NCI-H146 (cell line): ENCODE results near the gene DLG2.

Experiments
- DNase-seq: peaks from one replicate; lab custom pipeline; 2025; lab: John Stamatoyannopoulos, UW

The DLG2 gene

DNA sequence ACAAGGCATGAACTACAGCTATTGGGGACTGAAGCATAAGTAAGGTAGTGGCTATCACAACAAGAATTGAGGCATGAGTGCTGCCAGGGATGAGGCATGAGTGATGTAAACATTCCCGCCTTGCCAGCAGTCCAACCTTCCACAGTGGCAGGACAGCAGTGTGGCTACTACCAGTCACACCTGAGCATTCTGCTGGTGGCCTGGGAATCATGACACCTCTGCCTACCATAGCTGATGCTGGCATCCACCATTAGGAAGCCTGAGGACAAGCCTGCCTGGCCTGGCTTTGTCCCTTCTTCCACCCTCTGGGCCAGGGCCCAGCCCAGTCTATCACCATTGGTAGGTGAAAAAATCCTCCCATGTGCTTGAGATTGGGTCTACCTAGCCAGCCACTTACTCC, 1628.2 kb downstream of the DLG2 start:
- no peak for DNase-seq

DNA sequence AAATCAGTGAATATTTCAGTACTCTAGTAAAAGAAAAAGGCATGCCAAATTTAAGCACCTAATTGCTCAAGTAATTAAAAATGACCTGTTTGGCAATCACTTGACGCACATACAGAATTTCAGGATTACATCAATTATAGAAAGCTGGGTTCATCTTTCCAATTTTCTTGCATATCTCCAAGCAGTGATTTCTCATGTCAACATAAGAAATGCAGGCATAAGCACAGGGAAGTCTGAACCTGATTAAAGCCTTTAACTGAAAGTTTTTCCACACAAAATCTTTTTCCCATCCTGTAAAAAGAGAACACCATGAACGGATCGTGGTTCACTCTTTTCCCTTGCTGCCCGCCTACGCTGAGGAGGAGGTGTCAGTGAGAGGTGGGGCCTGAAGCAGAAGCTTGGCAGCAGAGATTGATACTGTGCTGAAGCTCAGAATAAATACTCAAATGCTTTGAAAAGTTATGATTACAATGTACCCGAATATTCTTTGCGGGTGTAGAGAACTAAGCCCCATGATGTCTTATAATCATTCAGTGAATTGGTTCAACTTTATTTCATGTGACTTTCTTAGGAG, 1636.9 kb downstream of the DLG2 start:
- no peak for DNase-seq

DNA sequence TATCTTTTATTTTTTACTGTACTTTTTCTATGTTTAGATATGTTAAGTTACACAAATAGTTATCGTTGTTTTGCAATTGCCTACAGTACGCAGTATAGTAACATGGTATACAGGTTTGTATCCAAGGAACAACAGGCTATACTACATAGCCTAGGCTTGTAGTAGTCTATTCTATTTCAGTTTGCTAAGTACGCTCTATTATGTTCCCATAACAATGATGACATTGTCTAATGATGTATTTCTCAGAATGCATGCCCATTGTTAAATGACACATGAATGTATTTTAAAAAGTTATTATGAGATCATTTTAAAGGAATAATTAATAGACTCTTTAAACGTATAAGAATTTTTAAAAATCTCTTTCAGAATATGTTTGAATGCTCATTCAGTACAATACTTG, 1644.3 kb downstream of the DLG2 start:
- no peak for DNase-seq

DNA sequence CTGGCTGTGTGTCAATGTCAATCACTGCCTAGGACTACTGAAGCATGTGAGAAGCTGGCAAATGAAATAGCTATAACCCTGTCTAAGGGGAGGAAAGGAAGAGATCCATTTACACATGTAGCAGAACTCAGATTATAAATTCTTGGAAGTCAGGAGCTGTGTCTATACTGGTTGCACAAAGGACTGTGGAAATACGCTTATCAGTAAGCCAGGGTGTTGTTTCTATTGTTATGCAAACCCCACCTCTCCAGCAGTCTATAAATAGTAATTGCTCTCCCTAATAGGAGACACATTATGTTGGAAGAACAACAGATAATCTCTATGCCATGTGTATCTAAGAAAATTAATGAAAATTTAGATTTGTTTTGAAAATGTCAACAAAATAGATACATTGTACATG, 1647.6 kb downstream of the DLG2 start:
- DNase-seq, result no peak

DNA sequence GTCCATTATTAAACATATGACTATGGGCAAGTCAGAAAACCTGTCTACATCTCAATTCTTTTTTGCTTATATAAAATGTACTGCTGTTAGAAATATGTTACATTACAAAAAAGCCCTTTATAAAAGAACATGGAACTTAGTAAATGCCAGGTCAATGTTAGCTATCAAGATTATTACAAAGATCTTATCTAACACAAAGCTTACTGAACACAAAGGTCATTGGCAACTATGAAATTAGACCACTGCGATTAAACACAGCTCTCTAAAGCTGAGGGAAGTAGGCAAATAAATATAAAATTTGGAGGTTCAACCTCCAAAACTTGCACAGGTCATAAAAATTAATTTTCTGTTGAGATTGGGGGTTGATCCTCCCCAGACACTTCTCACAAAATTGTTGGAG, 1648.2 kb downstream of the DLG2 start:
- no peak for DNase-seq

DNA sequence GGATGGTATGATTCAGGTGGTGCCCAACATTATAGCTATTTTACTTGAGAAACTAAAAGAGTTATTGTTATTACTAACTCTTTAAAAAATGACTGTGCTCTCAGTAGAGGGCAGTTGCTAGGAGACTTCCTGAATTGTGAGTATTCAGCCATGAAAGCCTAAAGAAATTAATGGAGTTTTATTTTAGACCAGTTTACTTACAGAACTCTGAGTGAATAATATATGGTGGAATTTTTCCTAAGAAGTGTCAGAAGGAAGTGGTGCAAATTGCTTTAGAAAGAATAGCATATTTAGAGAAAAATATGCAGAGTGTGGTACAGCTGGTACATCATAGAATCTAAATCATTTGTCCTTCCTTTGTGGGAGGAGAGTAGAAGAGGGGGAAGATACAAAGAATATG, 1651.1 kb downstream of the DLG2 start:
- DNase-seq, result no peak

DNA sequence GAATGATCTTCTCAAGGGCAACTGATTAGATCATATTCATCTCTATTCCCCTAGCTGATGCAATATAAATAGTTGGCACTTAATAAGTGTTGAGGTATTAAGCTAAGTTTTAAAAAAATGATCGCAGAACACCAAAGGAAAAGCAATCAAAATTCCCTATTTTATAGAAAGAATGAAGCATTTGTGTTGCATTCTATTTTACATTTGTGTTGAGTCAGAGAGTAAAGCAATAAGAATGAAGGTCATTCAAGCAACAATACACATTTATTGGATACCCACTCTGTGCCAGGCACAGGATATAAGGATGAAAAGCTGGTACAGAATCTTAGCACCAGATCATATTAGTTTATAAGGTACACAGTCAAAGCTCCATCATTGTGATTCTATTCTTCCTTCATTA, 1654.6 kb downstream of the DLG2 start:
- no peak for DNase-seq

DNA sequence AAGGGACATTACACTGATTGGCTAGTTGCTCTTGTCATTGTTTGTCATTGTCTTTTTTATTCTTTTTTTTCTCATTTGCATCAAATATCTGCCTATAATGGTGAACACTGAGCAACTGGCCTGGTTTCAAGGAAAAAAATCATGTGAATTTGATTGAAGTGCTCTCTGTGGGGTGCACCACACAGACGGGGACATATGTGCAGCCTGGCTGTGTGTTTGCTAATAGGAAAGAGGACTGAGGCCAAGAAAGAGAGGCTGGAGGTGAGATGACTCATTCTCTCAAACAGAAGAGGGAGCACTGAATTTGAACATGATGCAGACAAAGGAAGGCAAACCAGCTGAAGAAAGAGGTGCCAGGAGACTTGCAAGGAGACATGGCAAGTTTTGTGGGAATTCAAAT, 1656.1 kb downstream of the DLG2 start:
- DNase-seq, result no peak

DNA sequence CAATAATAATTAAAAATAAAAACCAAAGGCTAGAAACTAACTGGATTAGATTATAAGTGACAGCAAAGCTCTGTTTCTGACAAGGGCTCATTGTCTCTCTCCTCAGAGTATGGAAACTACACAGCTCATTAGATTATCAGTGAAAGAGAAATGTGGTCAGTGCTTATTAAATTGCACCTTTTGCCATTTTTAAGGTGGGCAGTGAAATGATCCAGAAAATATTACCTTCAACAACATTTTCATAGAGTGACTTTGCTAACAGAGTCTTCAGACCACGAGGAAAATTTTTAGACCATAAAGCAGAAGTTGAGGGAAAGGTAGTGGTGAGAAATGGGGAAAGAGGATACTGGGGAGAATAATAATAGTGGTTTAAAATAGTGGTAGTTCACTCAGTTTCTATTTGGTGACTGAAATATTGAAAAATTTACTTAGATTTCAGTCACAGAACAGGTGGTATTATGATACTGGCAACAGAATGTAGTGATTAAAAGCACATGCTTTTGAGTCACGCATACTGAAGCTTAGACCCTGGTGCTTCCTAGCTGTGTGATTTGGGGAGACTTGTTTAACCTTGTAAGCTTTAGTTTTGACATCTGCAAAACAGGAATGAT, 1657.0 kb downstream of the DLG2 start:
- DNase-seq, result no peak

DNA sequence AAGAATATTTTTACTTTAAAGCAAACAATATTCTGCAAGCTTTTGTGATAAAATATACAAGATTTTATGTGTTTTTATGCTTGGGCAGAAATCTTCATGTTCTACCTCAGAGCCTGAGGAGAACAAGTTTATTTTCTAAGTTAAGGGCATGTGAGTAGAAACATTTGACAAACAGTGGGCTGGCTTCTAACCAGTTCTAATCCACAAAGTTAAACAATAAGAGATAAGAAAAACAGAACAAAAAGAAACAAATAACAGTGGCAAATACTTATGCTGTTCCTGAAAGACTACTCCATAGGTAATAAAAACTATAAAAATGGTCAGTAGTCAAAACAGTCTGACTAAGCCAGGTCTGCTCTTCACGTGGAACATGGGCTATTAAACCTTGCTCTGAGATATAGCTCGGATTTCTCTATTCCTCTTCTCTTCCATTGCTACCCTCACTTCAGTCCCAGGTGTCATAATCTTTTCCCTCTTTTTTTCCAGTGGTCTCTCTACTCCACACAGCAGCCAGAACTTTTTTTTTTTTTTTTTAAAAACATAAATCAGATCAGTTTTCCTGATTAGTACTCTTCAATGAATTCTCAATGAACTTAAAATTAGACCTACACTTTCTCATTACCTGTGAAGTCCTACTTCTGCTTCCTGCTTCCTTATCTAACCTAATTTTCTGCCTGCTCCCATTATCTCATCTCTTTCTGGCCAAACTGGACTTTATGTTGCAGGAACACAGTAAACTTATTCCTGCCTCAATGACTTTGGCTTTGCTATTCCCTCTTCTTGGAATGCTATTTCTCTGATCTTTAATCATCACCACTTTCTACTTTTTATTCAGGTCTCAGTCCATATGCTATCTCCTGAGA, 1669.9 kb downstream of the DLG2 start:
- DNase-seq, result no peak

DNA sequence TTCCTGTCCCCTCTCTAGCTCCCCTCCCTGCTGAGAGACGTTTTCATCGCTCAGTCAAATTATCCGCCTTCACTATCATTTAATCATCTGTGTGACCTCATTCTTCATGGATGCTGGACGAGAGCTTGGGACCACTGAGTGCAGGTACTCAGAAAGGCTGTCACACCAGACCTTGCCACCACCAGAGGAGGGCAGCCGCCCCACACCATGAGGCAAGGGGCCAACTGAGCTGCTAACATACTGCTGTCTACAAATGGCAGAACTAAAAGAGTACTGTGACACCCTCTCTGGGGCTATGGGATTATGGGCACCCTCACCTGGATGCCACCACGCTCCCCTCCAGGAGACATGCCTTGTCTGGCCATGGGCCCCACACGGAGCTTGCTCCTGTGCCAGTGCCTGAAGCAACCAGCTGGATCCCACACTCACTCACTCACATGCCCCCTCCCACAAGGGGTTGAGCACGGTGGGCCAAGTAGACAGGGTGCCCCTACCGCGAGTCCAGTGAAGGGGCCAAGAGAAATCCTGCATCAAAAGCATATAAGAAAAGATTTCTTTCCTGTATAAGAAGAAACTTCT, 1670.9 kb downstream of the DLG2 start:
- no peak for DNase-seq

DNA sequence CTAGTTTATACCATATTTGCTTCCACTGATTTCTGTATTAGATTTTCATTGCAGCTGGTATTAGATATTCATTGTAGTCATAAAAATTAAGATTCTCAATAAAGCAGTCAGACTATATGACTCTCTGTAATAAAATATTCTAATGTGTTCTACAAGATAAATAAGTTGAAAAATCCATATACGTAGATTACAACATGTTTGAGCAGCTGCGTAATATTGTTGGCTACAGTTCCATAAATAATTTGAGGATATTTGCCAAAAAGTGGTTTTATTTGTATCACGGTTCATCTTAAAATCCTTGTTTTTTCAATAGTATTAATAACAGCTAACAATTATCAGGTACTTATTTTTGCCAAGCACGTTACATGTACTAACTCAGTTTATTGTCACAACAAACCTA, 1672.4 kb downstream of the DLG2 start:
- no peak for DNase-seq

DNA sequence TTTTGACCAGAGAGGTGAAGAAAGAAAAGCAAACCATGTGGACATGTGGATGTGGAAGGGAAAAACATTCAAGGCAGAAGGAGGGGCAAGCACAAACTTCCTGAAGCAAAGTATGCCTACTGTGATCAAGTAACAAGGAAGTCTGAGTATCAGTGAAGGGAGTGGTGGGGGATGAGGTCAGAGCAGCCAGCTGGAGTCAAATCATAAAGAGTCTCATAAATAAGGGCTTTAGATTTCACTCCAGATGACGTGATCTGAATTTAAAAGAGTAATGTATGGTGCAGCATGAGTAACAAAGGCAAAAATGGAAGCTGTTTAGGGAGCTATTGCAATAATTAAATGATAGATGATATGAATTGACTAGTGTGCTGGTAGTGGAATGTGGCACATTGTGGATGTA, 1675.6 kb downstream of the DLG2 start:
- DNase-seq, result no peak

DNA sequence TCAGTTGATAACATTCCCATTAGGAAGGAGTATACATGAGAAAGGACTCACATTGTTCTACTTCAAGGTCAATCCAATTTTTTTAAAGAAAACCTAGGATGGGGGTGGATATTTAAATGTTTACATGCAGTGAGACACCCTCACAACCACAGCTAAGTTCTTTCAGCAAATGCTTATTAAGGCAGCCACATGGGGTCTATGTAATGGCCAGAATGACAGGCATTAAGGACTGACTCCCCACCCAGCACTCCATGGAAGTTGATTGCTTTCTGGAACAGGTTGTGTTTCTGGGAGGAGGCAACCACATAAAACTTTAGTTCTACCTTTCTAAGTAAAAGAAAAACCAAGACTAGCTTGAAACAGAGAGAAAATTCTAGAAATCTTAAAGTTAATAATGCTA, 1678.9 kb downstream of the DLG2 start:
- DNase-seq, result no peak

DNA sequence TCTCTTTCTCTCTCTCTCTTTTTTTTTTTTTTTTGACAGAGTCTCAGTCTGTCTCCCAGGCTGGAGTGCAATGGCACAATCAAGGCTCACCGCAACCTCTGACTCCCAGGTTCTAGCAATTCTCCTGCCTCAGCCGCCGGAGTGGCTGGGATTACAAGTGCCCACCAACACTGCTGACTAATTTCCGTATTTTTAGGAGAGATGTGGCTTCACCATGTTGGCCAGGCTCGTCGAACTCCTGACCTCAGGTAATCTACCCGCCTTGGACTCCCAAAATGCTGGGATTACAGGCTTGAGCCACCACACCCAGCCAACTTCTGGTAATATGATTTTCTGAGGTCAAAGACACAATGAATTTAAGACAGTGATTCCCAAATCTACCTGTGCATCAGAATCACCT, 1681.2 kb downstream of the DLG2 start:
- DNase-seq, result no peak

DNA sequence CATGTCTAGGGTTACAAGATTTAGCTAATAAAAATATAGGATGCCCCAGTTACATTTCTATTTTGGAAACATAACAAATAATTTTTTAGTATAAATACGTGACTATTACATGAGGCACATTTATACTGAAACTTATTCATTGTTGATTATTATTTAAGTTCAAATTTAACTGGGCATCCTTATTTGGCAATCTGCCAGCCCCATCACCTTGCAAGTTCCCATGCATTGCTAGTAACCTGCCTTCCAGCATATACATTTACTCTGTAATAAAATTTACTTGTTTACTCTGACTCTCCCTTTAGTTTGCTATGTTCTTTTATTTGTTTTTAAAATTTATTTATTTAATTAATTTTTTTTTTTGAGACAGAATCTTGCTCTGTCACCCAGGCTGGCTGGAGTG, 1686.1 kb downstream of the DLG2 start:
- DNase-seq, result no peak

DNA sequence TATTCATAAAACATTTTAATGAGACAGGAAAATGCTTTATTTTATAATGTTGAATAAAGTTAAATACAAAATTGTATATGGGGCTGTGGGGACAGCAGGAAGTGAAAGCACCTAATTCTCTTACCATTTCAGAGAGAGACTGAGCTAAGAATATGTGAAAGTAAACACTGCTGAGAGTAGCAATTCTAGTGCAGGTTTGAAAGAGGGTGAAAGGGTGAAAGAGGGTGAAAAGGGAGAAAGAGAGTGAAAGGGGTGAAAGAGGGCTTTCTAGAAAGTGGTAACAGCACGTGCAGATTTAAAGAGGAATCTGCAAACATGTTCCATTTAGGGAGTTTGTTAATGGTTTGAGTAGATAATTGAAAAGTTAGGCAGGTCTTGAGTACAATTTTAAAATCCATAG, 1689.0 kb downstream of the DLG2 start:
- no peak for DNase-seq

DNA sequence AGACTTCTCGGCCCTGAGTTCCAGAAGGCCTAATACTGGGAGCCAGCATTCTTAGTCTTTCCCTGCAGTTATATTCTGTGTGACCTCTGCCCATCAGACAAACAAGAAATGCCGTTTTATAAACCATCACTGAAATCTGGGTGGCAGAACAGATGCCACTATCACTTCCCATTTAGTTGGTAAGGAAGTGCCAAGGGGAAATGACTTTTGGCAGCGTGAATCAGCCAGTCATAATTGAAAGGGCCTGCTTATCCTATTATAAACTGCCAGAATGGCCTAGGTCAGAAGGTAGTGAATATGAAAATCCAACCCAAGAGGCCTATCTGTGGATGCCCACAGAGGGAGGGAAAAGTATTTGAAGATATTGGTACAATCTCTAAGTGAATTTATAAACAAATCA, 1694.1 kb downstream of the DLG2 start:
- no peak for DNase-seq

DNA sequence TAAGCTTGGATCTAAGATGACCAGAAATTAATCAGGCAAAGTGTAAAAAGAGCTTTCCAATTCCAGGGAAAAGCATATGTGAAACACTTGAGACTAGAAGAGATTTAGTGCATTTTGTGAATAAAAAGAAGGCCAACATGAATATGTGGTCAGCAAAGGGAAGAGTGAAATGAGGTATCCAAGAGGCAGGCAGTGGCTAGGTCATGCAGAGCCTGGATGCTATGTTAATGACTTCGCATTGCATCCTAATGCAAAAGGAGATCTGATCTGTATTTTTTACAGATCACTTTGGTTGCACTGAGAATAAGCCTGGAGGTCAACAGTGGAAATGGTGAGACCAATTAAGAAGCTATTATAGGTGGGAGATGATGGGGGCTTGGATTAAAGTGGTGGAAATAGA, 1699.7 kb downstream of the DLG2 start:
- no peak for DNase-seq

DNA sequence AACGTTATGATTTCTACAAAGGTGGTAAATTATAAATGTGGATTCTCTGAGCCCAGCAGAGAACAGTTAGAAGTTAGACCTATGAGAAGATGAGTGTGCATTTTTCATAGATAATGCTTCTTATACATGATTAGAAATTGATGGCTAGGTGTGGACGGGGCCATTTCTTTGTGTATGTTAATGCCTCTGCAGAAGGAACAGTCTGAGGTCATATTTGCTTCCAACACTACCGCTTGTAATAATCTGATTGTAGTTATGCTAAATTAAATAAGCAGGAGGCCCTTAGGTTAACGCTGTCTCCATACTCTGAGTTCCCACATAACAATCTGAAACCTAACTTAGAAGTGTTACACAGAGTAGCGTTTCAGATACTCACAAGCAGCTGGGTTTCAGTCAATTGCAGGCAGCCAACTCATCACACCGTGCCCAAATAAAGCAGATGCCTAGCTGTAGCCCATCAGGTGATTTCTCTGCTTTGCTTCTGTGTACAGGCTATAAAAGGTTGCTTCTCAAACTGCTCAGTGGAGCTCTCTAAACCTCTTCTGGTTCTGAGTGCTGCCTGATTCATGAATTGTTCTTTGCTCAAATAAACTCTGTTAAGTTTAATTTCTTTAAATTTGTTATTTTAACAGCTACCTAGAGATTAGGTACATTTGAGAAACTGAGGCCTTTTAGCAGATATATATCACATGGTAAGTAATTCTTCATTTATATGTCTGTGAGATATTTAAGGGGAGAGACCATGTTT, 1702.2 kb downstream of the DLG2 start:
- DNase-seq, result no peak

DNA sequence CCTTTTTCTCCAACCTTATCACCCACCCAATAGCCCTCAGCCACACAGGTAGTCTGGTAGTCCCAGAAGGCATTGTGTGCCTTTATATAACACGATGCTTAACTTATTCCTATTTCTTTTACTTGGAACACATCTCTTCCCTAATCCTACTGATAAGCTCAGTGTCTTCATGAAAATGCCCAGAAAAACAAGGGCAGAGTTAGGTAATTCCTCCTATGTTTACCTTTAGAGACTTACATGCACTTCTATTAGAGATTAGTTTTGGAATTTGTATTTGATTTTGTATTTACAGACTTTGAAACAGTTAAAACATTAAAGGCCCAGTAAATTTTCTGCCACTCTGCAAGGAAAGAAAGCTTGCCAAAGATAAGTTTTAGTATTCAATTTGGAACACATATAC, 1703.2 kb downstream of the DLG2 start:
- no peak for DNase-seq

DNA sequence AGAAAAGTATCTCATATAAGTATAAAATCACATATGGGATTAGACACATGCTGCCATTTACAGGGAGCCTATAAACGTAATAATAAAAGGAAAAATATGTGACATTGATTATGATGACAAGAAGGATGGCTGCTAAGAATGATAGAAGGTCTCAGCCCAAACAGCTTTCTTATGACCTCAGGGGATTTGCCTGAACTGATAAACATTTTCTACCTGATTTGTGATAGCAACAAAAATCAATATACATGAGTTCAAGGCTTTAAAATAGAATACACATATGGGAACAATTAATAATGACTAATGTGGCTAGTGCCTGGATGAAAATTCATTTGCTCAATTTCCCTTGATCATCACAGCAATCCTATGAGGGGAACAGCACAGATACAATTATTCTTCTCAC, 1704.2 kb downstream of the DLG2 start:
- no peak for DNase-seq

DNA sequence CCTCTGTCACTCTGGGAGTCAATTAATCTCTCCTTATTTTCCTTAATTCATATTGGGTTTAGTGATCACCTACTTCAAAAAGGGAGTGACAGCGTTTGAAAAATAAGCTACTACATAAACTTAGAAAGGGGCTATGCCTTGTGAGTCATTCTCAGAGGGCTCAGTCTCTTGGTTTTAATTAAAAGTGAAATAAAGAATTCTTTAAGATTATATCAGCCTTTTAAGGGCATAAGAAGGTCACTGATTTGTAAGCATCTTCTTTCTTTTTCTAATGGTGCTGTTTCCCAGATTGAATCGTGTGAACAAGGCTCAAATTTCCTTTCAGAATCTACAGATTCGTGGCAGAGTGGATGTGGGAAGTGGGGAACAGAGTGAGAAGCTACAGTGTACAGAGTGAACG, 1704.8 kb downstream of the DLG2 start:
- DNase-seq, result no peak
